HFF-Myc (cell line): Measurements from ENCODE around the gene ZDHHC11.
"Not testable (repeated sequence)": the region's sequence is repeated elsewhere in the genome, so short reads cannot be mapped to it uniquely, and the experiment has no call there.

ENCODE experiments used
- DNase-seq: peaks from one replicate; pipeline ENCODE4 v3.0.0-alpha.2; 2011; ENCODE audit warnings: low read depth; ENCODE audit errors: extremely low read depth
- H3K4me3 ChIP-seq: replicated peaks from 2 replicates; pipeline ENCODE4 v1.5.1; 2011; ENCODE audit warnings: low read depth, mild to moderate bottlenecking, control low read depth, low read length
- CTCF ChIP-seq: IDR thresholded peaks from 2 replicates; pipeline ENCODE4 v1.5.1; 2012; ENCODE audit warnings: mild to moderate bottlenecking, low read depth, low read length, control low read depth; ENCODE audit errors: missing control alignments

Gene ZDHHC11

GRCh38 chr5:884345-885126 lies 33.8 kb upstream of the ZDHHC11 start:
- no peak for DNase-seq
- no peak overlapping the region for H3K4me3 ChIP-seq
- no peak for TF ChIP-seq CTCF

GRCh38 chr5:883475-884181 lies 32.8 kb upstream of the ZDHHC11 start:
- no peak for TF ChIP-seq CTCF
- H3K4me3 ChIP-seq: no peak overlapping the region
- DNase-seq: no peak

- no peak overlapping the region for H3K4me3 ChIP-seq
- DNase-seq: no peak
- no peak for TF ChIP-seq CTCF
Measured at GRCh38 chr5:882253-883183, 31.7 kb upstream of the ZDHHC11 start.

- DNase-seq: no peak
- no peak for TF ChIP-seq CTCF
- H3K4me3 ChIP-seq: no peak overlapping the region
Measured at GRCh38 chr5:881551-881935, 30.8 kb upstream of the ZDHHC11 start.

- no peak for DNase-seq
- H3K4me3 ChIP-seq: no peak overlapping the region
- no peak for TF ChIP-seq CTCF
Measured at GRCh38 chr5:880816-881550, 30.2 kb upstream of the ZDHHC11 start.

- not testable (repeated sequence) for DNase-seq, H3K4me3 ChIP-seq
Measured at GRCh38 chr5:878677-879076, 27.9 kb upstream of the ZDHHC11 start.
